Thoracic aorta (tissue), 2 donors: Measurements from ENCODE around the gene SSH3. TPM values are rescaled to one million over a fixed set of nuclear protein-coding genes. Genes with fewer than 3 reads are reported as not detected.

Experiments
- ATAC-seq: fragments of 150-250 bp; one replicate; pipeline ENCODE4 v1.8.0; 2017; ENCODE audit warnings: low read depth; ENCODE audit not compliant: insufficient number of reproducible peaks, low FRiP score
- DNase-seq: peaks from one replicate; pipeline ENCODE4 v3.0.0-alpha.2; 2020; ENCODE audit warnings: low spot score
- H3K27ac ChIP-seq, 2 donors: fragments of 200-600 bp; sonication (generic); 1 replicate in 1 of 2; 2 replicates in 1 of 2; pipeline ENCODE4 v1.5.1; 2016; ENCODE audit warnings: mild to moderate bottlenecking in 2 of 2, moderate library complexity in 2 of 2
- H3K27me3 ChIP-seq: fragments of 200-600 bp; sonication (generic); replicated peaks from 2 replicates; pipeline ENCODE4 v1.6.0; 2016; ENCODE audit warnings: mild to moderate bottlenecking; ENCODE audit not compliant: insufficient read depth
- H3K36me3 ChIP-seq: fragments of 200-600 bp; sonication (generic); one replicate; pipeline ENCODE4 v1.5.1; 2016
- H3K4me1 ChIP-seq, 2 donors: fragments of 200-600 bp; sonication (generic); 1 replicate in 1 of 2; 2 replicates in 1 of 2; pipeline versions ENCODE4 v1.5.1 to v1.6.0; 2016; ENCODE audit warnings: low read depth in 2 of 2, mild to moderate bottlenecking in 1 of 2; ENCODE audit not compliant: control insufficient read depth in 1 of 2
- H3K4me3 ChIP-seq: fragments of 200-600 bp; sonication (generic); 2 replicates; pipeline ENCODE4 v1.5.1; 2016; ENCODE audit warnings: mild to moderate bottlenecking
- H3K9me3 ChIP-seq: fragments of 200-600 bp; sonication (generic); 2 replicates; pipeline ENCODE4 v1.5.1; 2016
- CTCF ChIP-seq: fragments of 200-600 bp; sonication (generic); IDR thresholded peaks from one replicate; pipeline ENCODE4 v1.5.1; 2019; ENCODE audit warnings: antibody characterized with exemption
- total RNA-seq, 2 donors: library from RNA; depleted of rRNA; stranded (reverse); fragments of >200 nt; gene quantifications; one replicate each; pipeline versions ENCODE4 v1.1.0 to v1.2.3, GENCODE V29; 2016

The SSH3 gene
- total RNA-seq, 2 donors from 2014 or later: 39.4 to 59.0 TPM

GRCh38 chr11:67356387-67356863, 53.1 kb downstream of the SSH3 start:
- H3K4me1 ChIP-seq: peaks cover 45 to 58% of the 10 kb centered on the region in 2 donors
- no peak for TF ChIP-seq CTCF

GRCh38 chr11:67356864-67357561, 53.7 kb downstream of the SSH3 start:
- Histone ChIP-seq H3K27me3 (no peaks in the 10 kb centered on the region), H3K27ac (peak overlapping the region; percentile 99 to 100), H3K4me1 (peaks cover 40 to 52% of the 10 kb centered on the region in 2 donors), H3K36me3 (no peaks in the 10 kb centered on the region), H3K4me3 (no peak overlapping the region), H3K9me3 (no peaks in the 10 kb centered on the region)
- ATAC-seq (no peak), DNase-seq (no peak)
- TF ChIP-seq CTCF: peak; percentile 94

More at GRCh38 chr11:67356387-67356863, 53.1 kb downstream of the SSH3 start:
- no peaks in the 10 kb centered on the region for H3K9me3 ChIP-seq
- no peak for ATAC-seq
- DNase-seq: no peak
- no peak overlapping the region for H3K4me3 ChIP-seq
- H3K27me3 ChIP-seq: no peaks in the 10 kb centered on the region
- no peaks in the 10 kb centered on the region for H3K36me3 ChIP-seq
- peak overlapping the region; percentile 99 to 100 for H3K27ac ChIP-seq

GRCh38 chr11:67357831-67358670, 54.7 kb downstream of the SSH3 start:
- Histone ChIP-seq H3K36me3 (no peaks in the 10 kb centered on the region), H3K4me1 (peaks cover 34 to 46% of the 10 kb centered on the region in 2 donors), H3K9me3 (no peaks in the 10 kb centered on the region), H3K27me3 (no peaks in the 10 kb centered on the region), H3K27ac (peak overlapping the region; percentile 37 to 99), H3K4me3 (no peak overlapping the region)
- no peak for DNase-seq
- no peak for ATAC-seq
- TF ChIP-seq CTCF: no peak

Other genes with a start within 250 kb of the SSH3 start
- 10 to 100 TPM; 31.9 to 51.3 TPM for gene RHOD, start 246.7 kb upstream of the SSH3 start, total RNA-seq
- gene KDM2A, start 184.3 kb upstream of the SSH3 start, total RNA-seq: 100 to 1,000 TPM in 1 of 2 donors, 10 to 100 TPM in 1; 40.1 to 130 TPM
- 10 to 100 TPM; 72.8 to 85.2 TPM for gene GRK2, start 37.1 kb upstream of the SSH3 start, total RNA-seq
- 100 to 1,000 TPM in 1 of 2 donors, 10 to 100 TPM in 1; 66.6 to 101 TPM for gene ANKRD13D, start 14.2 kb upstream of the SSH3 start, total RNA-seq
- 100 to 1,000 TPM; 145 to 148 TPM for gene POLD4, start 50.0 kb downstream of the SSH3 start, total RNA-seq
- 10 to 100 TPM; 27.1 to 38.1 TPM for gene CLCF1, start 70.1 kb downstream of the SSH3 start, total RNA-seq
- 10 to 100 TPM; 15.8 to 23.0 TPM for gene RAD9A, start 88.5 kb downstream of the SSH3 start, total RNA-seq
- 10 to 100 TPM; 74.4 to 77.8 TPM for gene PPP1CA, start 98.3 kb downstream of the SSH3 start, total RNA-seq
- gene TBC1D10C, start 100.6 kb downstream of the SSH3 start, total RNA-seq: 1 to 10 TPM; 2.6 to 3.8 TPM
- 10 to 100 TPM in 1 of 2 donors, 1 to 10 TPM in 1; 7.9 to 10.8 TPM for gene CARNS1, start 112.1 kb downstream of the SSH3 start, total RNA-seq
- gene RPS6KB2, start 125.0 kb downstream of the SSH3 start, total RNA-seq: 10 to 100 TPM; 68.3 to 69.3 TPM
- 1 to 10 TPM; 4.0 to 7.2 TPM for gene PTPRCAP, start 134.2 kb downstream of the SSH3 start, total RNA-seq
- 10 to 100 TPM; 50.0 to 88.3 TPM for gene CORO1B, start 139.9 kb downstream of the SSH3 start, total RNA-seq
- not detected for gene GPR152, start 149.2 kb downstream of the SSH3 start, total RNA-seq
- gene CABP4, start 151.8 kb downstream of the SSH3 start, total RNA-seq: 1 to 10 TPM; 5.3 to 5.7 TPM
- 10 to 100 TPM; 66.7 to 67.7 TPM for gene TMEM134, start 165.7 kb downstream of the SSH3 start, total RNA-seq
- 10 to 100 TPM; 64.8 to 76.9 TPM for gene AIP, start 179.5 kb downstream of the SSH3 start, total RNA-seq
- 10 to 100 TPM; 27.1 to 32.5 TPM for gene PITPNM1, start 201.8 kb downstream of the SSH3 start, total RNA-seq
- gene CDK2AP2, start 204.6 kb downstream of the SSH3 start, total RNA-seq: 10 to 100 TPM; 53.3 to 73.4 TPM
- gene CABP2, start 219.9 kb downstream of the SSH3 start, total RNA-seq: not detected